ENCODE data around the gene F8.

The F8 gene

DNA sequence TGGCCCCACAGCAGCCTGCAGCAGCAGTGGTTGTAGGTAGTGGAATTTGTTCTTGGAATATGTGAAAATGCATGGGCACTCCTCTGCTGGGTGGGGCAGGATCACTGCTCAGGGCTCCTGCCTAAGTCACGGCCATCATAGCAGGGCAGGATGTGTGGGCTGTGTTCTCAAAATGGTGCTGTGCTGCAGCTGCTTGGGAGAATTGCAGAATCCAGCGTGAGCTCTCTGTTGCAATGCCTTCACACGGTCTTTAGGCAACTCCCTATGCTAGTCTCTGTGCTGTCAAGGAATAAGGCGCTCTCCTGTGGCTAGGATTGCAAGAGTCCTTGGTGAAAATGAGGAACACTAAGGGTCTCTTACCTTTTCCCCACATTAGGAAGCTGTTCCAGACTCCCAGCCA lies 42.9 kb downstream of the F8 start:
- Histone ChIP-seq H3K36me3 (ENCODE audit: insufficient read depth, low read length) (no peaks in the 10 kb centered on the region), H3K4me2 (ENCODE audit: low read depth, low read length, poor library complexity, severe bottlenecking) (no peak overlapping the region), H3K4me1 (ENCODE audit: insufficient read depth, low read length, poor library complexity, severe bottlenecking) (peaks cover 4% of the 10 kb centered on the region), H4K20me1 (ENCODE audit: insufficient read depth, low read length, poor library complexity, severe bottlenecking) (no peaks in the 10 kb centered on the region), H2AFZ (ENCODE audit: low read length) (no peak overlapping the region), H3F3A (ENCODE audit: low read depth) (no peaks in the 10 kb centered on the region), H3K9ac (ENCODE audit: low read depth, low read length, poor library complexity, severe bottlenecking) (no peak overlapping the region), H3K79me2 (ENCODE audit: insufficient read depth, low read length) (no peaks in the 10 kb centered on the region), H3K9me2 (replicated peaks; ENCODE audit: low read depth, low read length) (no peaks in the 10 kb centered on the region), H3K9me3 (ENCODE audit: insufficient read depth, low read depth, low read length) (no peaks in the 10 kb centered on the region), H3K4me3 (ENCODE audit: low read length, poor library complexity, severe bottlenecking) (no peak overlapping the region), H3K27me3 (ENCODE audit: insufficient read depth, low read length, poor library complexity, severe bottlenecking) (no peaks in the 10 kb centered on the region)
- TF ChIP-seq EZH2phosphoT487 (IDR thresholded peaks at IDR 0.05; ENCODE audit: borderline replicate concordance) (no peak), CTCF (conservative IDR thresholded peaks at IDR 0.05; ENCODE audit: low read length) (no peak)

- H3K27me3 ChIP-seq (ENCODE audit: insufficient read depth, low read length, poor library complexity, severe bottlenecking) = no peaks in the 10 kb centered on the region
- no peak overlapping the region for H3K9ac ChIP-seq (ENCODE audit: low read depth, low read length, poor library complexity, severe bottlenecking)
- no peaks in the 10 kb centered on the region for H3K79me2 ChIP-seq (ENCODE audit: insufficient read depth, low read length)
- H3K9me3 ChIP-seq (ENCODE audit: insufficient read depth, low read depth, low read length) = no peaks in the 10 kb centered on the region
- no peak for TF ChIP-seq EZH2phosphoT487 (IDR thresholded peaks at IDR 0.05; ENCODE audit: borderline replicate concordance)
- no peak for TF ChIP-seq CTCF (conservative IDR thresholded peaks at IDR 0.05; ENCODE audit: low read length)
- H3K4me1 ChIP-seq (ENCODE audit: insufficient read depth, low read length, poor library complexity, severe bottlenecking) = no peaks in the 10 kb centered on the region
- no peaks in the 10 kb centered on the region for H4K20me1 ChIP-seq (ENCODE audit: insufficient read depth, low read length, poor library complexity, severe bottlenecking)
- no peaks in the 10 kb centered on the region for H3K9me2 ChIP-seq (replicated peaks; ENCODE audit: low read depth, low read length)
- H2AFZ ChIP-seq (ENCODE audit: low read length) = no peak overlapping the region
- no peak overlapping the region for H3K4me3 ChIP-seq (ENCODE audit: low read length, poor library complexity, severe bottlenecking)
- H3K4me2 ChIP-seq (ENCODE audit: low read depth, low read length, poor library complexity, severe bottlenecking) = no peak overlapping the region
- no peaks in the 10 kb centered on the region for H3K36me3 ChIP-seq (ENCODE audit: insufficient read depth, low read length)
- no peaks in the 10 kb centered on the region for H3F3A ChIP-seq (ENCODE audit: low read depth)
These were observed 54.2 kb downstream of the F8 start for GRCh38 chrX:154968353-154968752.

DNA sequence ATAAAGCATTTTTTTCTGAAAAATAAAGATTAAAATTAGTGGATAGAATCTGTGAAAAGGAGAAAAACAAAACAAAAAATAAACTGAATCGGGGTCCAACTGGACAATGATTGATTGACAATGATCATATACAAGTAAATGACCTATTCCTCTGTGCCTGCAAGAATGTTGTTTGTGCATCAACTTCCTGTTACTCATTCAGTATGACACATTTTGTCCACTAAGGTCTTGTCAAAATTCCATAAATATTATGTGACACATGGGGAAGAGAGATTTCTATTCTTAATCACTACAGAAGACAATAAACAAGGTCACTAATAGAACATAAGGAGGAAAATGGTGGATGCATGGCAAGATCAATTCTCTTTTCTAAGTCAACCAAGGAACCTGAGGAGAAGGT lies 54.9 kb downstream of the F8 start:
- Histone ChIP-seq H2AFZ (ENCODE audit: low read length) (no peak overlapping the region), H3K9ac (ENCODE audit: low read depth, low read length, poor library complexity, severe bottlenecking) (no peak overlapping the region), H3K4me3 (ENCODE audit: low read length, poor library complexity, severe bottlenecking) (no peak overlapping the region), H3K4me2 (ENCODE audit: low read depth, low read length, poor library complexity, severe bottlenecking) (no peak overlapping the region), H3F3A (ENCODE audit: low read depth) (no peaks in the 10 kb centered on the region), H3K79me2 (ENCODE audit: insufficient read depth, low read length) (no peaks in the 10 kb centered on the region), H3K9me2 (replicated peaks; ENCODE audit: low read depth, low read length) (no peaks in the 10 kb centered on the region), H3K4me1 (ENCODE audit: insufficient read depth, low read length, poor library complexity, severe bottlenecking) (no peaks in the 10 kb centered on the region), H4K20me1 (ENCODE audit: insufficient read depth, low read length, poor library complexity, severe bottlenecking) (no peaks in the 10 kb centered on the region), H3K27me3 (ENCODE audit: insufficient read depth, low read length, poor library complexity, severe bottlenecking) (no peaks in the 10 kb centered on the region), H3K36me3 (ENCODE audit: insufficient read depth, low read length) (no peaks in the 10 kb centered on the region), H3K9me3 (ENCODE audit: insufficient read depth, low read depth, low read length) (no peaks in the 10 kb centered on the region)
- TF ChIP-seq EZH2phosphoT487 (IDR thresholded peaks at IDR 0.05; ENCODE audit: borderline replicate concordance) (no peak), CTCF (conservative IDR thresholded peaks at IDR 0.05; ENCODE audit: low read length) (no peak)
